LoVo (cell line): ENCODE results near the gene CEMIP.
A peak's percentile ranks its signal among the peaks of the same experiment; 100 is the strongest.

Source experiments
- DNase-seq: peaks from one replicate; pipeline ENCODE4 v3.0.0-alpha.2; 2016; ENCODE audit warnings: low spot score

The CEMIP gene

DNA sequence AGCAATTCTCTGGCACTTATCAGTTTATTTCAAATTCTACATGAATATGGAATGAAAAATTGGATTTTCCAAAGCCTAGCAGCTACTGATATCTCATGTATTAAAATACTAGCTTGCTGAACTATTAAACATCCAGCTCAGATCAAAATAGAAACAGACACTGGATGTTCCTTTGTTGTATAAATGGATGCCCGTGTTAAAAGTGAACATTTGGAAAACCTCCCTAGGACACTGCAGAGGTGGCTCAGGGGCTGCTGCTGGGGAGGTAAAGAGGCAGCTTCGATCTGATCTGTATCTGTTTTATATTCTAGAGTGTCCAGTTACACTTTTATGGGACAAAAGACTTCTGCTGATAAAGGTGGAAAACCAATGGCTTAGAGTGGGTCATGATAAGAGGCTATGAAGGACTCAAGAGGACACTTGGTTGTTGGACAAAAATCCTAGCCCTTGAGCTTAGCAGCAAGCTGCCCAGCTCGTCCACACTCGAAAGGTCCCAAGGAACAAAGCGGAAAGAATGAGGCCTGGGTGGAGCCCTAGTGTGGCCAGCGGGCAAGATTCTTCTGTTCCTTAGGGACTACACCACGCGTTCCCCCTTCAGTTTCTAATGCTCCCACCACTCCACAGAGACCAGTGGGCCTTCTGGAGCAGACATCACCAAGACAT lies 200.5 kb downstream of the CEMIP start:
- no peak for DNase-seq

DNA sequence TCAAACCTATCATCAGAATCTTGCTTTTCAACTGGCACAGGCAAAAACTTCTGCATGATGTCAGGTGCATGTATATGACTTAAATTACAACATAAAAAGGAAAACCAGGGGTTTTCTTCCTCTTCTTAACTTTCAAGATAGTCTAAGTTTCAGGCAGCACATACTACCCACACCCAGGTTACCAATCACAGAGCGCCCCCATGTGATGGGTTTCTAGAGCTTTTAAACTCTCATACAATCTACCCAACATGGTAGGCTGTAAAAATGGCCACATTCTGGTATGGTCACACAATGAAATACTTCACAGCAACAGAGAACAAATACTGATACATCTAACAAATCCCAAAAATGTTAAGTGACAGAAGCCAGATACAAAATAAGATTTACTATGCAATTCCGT lies 203.0 kb downstream of the CEMIP start:
- no peak for DNase-seq

DNA sequence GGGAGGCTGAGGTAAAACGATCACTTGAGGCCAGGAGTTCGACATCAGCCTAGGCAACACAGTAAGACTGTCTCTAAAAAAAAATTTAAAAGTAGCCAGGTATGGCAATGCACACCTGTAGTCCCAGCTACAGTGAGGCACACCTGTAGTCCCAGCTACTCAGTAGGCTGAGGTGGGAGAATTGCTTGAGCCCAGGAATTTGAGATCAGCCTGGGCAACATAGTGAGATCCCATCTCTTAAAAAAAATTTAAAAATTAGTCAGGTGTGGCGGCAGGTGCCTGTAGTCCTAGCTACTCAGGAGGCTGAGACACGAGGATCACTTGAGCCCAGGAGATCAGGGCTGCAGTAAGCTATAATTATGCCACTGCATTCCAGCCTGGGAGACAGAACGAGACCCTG lies 203.7 kb downstream of the CEMIP start:
- DNase-seq: no peak

DNA sequence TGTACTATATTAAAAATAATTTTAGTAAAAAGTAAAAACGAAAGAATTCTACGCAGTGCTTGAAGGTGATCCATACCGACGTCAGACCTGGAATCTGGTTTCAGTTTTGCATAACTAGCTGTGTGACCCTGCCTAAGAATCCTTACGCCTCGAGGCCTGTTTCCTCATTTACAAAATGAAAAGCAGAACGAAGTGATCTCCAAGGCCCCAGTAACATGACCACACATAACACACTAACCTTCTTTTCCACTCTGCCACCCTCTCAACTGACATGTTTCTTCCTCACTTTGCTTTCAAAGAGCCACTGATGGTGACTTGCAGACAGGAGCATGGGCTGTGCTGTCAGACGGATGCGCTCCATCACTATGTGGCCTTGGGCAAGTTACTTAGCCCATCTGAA lies 205.7 kb downstream of the CEMIP start:
- no peak for DNase-seq

DNA sequence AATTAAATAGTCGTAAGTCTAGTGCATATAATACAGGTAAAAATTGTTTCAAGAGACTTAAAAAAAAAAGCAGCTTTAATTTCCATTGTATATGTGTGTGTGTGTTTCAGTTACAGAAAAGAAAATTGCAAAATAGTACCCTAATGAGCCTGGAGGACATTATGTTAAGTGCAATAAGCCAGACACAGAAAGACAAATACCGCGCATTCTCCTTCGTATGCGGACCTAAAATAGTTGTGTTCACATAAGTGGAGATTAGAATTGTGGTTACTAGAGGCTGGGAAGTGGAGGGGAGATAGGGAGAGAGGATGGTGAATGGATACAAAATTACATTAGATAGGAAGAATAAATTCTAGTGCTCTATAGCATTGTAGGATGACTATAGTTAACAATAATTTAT lies 206.8 kb downstream of the CEMIP start:
- no peak for DNase-seq

DNA sequence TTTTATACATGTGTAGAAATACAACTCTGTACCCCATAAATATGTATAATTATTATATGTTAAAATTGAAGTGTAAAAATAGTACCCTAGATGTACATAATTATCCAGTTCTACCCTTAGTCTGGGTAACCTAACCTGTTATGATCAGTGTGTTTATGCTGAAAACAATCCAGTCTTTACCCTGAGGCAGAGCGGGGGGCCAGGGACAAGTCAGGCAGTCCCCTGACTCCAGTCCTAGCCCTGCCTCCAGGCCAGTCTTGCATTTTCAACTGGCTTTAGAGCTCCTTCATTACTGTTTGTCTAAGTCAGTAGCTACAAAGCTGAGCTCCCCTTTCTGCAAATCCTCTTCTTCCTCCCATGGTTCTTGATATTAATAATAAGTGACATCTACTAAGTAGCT lies 207.3 kb downstream of the CEMIP start:
- DNase-seq: no peak

DNA sequence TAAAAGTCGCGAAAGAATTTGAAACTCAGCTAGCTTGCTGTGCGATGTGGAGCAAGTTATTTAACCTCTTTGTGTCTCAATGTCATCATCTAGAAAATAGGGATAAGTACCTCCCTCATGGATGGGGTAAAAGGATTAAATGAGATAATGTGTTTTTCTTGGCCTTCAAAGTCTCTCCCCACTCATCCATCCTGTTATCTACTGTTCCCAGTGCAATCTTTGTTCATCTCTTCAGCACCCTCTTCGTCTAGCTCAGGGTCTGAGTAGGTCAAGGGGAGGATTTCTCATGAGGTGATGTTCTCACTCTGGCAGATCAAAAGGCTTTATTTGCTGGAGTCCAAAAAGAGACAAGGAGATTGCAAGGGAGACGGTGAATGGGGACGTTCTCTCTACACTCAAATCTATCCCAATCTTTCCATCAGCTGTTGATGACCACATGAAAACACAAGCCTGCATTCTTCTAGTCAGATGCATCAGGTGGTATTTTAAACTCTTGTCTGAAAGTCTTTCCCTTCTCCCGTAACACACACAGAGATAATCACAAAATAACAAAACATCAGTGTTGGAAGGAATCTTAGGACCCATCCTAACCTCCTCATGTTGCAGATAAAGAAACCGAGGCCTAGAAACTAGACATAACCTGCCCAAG lies 209.1 kb downstream of the CEMIP start:
- no peak for DNase-seq

DNA sequence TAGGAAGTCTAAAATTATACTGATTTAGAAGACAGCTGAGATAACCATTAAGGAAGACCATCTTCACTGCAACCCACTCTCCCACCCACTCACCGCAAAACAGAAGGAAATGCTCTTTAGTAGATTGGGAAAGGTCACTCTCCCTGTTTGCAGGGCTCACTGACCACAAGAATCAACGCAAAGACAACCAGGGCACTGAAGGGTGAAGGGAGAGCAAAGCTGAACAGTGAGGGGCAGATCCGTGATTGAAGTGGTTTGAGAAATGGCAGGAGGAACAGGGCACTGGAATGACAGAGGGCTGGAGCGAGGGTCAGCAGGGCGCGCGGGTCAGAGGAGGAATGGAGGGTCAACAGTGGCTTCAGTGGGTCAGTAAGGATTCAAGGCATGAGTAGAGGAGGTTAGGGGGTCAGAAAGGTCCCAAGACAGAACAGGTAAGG lies 209.9 kb downstream of the CEMIP start:
- no peak for DNase-seq

DNA sequence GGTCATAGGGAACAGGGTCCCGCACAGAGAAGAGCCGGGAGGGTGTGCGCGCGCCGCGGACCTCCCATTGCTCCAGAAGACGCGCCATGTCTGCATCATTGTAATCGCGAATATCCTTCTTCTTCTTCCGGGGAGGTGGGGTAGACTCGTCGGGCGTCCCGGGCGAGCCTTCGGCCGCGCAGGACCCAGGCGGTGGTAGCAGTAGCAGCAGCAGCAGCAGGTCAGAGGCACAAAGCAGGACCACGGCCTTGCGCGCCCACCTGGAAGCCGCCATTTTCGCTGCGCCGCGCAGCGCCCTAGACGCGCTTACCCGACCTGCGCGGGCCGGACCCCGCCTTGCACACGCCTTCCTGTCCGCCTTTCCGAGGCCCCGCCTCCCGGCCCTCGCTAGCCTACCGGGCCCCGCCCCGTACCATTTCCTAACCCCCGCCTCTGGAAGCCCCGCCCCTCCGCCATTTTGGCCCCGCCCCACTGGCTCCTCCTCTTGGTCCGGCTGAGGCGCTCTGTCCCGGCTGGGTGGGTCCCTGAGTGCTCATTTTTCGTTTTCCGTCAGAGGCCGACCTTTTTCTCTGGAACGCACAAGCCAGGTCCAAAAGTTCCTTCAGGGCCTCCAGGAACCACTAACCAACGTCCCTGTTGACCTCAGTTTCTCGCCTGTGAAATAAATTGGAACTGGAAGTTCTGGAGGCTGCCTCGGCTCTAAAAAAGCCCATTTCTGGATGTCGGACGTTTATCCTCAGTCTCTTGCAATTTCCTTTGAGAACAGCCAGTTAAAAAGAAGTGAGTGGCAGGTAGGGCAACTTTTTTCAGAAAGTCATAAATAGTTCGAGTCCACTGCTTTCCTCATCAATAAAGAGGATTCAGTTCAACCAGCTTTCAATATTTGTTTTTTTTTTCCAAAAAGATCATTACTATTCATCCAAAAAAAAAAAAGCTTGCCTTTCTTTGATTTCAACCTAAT lies 210.6 kb downstream of the CEMIP start, which contains the start of gene MESD:
TSS of gene MESD (minus strand) at position 302 of the 961 bp plus-strand sequence. CDS start at position 274, 28 bp downstream.
- DNase-seq: peak; percentile 99

DNA sequence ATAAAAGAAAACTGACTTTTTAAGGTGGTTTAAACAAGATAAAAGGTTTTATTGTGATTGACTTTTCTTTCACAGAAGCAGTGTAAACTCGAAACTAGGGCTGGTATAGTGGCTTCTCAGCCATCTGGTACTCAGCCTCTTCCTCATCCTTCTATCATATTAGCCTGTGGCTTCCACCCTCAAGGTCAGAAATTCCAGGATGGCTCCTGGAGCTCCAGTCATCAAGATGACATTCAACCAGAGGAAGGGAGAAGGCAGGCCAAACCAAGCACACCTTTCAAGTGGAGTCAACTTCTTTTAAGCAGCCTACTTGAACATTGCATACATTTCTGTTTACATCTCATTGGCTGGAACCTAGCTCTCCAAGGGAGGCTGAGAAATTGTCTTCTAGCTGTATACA lies 211.8 kb downstream of the CEMIP start:
- no peak for DNase-seq

DNA sequence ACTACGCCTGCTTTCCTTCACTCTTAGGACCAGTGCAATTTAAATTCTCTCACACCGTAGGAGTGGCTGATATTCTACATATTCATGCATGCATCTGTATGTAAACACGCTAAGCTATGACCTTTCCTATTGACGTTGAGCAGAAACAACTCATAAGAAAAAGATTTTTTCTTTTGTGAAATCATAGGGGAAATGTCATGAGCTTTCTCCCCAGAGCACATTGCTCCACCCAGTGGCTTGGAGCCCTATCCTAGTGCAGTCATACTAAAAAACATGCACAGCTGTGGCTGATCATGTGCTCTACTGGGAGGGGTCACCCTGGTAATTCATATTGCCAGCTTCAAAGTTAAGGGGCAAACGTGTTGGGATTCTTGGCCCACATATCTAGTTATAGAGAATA lies 212.3 kb downstream of the CEMIP start:
- no peak for DNase-seq

DNA sequence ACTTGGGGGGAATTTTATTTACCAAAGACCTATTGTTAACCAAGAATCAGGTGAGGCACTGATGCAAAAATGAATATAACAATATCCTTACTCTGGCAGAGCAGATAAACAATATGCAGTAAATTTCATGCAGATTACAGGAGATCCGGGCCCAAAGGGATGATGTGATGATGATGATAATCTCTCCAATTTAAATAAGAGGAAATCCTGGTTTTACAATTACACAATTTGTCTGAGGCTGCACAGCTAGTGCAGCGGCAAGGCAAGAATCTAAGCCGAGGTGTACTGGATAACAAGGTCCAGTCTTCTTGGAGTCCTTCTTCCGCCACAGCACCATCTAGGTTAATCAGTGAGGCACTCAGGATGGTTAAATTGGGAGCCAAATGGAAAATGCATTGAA lies 212.8 kb downstream of the CEMIP start:
- DNase-seq: no peak

DNA sequence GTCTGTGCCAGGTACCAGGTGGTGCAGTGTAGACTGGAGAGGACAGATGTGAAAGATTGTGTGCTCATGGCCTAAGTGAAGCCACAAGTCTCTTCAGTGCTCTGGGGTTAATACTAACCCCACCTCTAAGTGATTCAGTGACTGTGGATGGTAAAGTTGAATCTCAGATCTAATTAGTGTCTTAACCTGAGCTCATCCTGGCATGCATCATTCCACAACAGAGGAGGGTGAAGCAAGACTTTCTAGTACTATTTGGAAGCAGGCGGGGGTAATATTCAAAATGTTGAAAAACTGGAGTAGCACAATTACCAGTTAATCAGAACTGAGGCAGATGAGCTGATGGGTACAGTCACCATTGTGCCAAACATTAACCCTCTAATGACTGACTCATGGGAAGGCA lies 213.3 kb downstream of the CEMIP start:
- no peak for DNase-seq

DNA sequence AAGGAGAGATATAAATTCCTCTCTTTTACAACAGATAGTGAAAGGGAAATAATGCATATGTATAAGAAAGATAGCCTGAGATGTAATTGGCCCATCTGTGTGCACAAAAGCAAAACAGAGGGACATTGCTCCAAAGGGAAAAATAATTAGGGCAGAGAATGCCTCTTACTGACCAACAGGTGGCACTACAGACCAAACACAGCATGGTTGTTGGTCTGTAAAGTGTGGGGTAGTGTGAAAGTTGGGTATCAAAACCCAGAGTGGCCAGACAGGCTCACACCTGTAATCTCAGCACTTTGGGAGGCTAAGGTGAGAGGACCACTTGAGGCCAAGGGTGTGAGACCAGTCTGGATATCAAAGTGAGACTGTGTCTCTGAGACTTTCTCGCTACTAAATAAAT lies 217.1 kb downstream of the CEMIP start:
- no peak for DNase-seq

DNA sequence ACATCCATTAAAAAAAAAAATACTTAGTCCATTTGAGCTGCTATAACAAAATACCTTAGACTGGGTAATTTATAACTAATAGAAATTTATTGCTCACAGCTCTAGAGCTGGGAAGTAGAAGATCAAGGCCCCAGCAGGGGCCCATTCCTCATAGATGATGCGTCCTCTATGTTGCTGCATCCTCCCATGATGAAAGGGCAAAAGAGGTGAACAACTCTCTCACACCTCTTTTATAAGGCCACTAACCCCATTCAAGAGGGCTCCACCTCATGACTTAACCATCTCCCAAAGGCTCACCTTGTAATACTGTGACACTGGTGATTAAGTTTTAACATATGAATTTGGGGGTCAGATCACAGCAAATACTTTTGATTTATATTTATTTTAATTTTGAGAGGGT lies 218.5 kb downstream of the CEMIP start:
- DNase-seq: peak; percentile 22

DNA sequence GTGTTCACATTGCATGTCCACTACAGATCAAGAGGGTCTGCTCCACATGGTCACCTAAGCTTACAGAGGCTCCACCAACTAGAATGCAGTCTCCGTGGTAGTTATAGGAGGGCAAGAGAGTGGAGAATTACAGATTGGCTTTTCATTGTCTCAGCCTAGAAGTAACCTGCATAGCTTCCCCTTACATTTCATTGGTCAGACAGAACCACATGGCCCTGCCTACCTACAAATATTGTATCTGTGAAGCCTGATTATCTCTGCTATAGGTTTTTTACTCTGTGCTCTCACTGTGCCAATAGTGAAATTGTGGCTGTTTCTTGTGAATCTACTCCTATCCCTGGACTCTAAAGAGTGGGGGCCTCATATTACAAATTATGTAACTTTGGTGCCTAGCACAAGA lies 219.1 kb downstream of the CEMIP start:
- no peak for DNase-seq

DNA sequence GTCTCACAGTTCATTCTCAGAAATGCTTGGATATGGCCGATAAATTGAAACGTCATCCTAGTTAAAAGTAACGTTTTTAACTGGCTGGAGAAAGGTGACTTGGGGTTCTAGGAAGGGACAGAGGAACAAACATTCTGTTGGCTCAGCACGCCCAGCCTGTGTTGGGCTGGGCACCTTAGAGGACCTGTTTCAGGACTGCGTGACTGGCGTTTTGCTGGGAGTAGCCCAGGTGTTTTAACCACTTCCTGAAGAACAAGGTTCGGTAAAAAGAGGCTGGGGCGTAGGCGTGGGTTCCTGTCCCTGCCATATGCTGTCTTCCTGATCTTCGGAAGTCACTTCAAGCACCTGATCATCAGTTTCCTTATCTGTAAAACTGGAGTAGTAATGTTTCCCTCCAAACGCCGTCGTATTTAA lies 220.5 kb downstream of the CEMIP start:
- DNase-seq: peak; percentile 80

DNA sequence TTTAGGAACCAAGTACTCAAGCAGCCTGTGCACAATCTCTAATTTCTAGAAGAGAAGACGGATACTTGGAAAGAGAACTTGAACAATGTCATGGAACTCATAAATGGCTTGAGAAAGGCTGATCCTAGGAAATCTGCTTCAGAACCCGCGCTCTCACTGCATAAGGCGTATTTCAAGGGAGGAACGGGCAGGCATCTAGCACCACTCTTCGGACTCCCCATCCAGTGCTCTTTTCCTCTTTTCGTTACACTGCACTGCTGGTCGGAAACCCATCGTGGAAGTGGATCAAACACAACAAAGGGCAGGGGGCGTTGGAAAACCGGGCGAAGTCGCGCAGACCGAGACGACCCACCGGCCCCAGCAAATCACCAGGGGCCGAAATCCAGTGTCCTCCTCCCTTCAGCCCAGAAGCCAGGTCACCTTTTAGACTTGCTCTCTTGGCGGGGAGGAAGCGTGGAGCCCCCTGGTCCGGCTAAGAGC lies 221.0 kb downstream of the CEMIP start:
- DNase-seq: peak; percentile 40

DNA sequence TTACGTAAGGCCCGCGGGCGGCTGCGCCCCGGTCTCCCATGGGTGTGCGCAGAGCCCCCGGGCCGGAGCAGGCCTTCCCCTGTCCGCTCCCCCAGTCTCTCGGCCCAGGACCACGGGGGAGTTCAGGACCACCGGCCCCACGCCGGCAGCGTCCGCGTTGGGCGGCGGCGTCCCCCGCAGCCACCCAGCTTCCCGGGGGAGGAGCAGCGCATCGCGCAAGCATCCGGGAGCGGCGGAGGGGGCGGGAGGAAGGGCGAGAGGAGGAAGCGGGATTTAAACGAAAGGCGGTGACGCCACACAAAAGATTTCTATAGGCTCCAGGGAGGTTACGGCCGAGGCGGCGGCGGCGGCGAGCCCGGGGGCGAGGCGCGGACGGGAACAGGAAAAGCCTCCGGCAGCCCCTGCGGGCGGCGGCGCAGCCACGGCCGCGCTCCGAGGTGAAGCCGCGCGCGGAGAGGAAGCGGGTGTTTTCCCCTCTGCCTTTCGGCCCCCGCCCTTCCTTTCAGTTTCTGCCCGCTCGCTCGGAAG lies 221.5 kb downstream of the CEMIP start, which contains the start of gene TLNRD1:
TSS of gene TLNRD1 (plus strand) at position 300 of the 528 bp plus-strand sequence. CDS start 1,349 bp downstream, outside the sequence.
- DNase-seq: peak; percentile 95
